H1 (cell line): ENCODE data around the gene SPACA7. TPM values are rescaled to one million over a fixed set of nuclear protein-coding genes. Genes with fewer than 3 reads are reported as not detected.

Experiments
- SUZ12 ChIP-seq: fragments of 200-600 bp; sonication (generic); IDR thresholded peaks from 2 replicates; pipeline ENCODE4 v1.6.1; 2012; ENCODE audit warnings: mild to moderate bottlenecking, inconsistent platforms, low read length, moderate library complexity, mixed read lengths
- TAF7 ChIP-seq: optimal IDR thresholded peaks from 2 replicates; pipeline ENCODE3; 2011; ENCODE audit warnings: low read depth, mild to moderate bottlenecking, inconsistent platforms, low read length, moderate library complexity, borderline replicate concordance
- polyA plus RNA-seq, 7 experiments: library from polyadenylated mRNA; depleted of rRNA in 3 of 7; stranded (reverse) in 5 of 7; unstranded in 2 of 7; fragments of >200 nt in 5 of 7; fragments of 200-250 nt in 2 of 7; gene quantifications; 1 replicate in 5 of 7; 2 replicates in 1 of 7; 4 replicates in 1 of 7; pipeline versions ENCODE4 v1.2.1 to v1.2.3, GENCODE V29; 2011 to 2013; ENCODE audit warnings: missing spikeins in 2 of 7, mixed read lengths in 2 of 7
- total RNA-seq: library from RNA; stranded (reverse); fragmentation: NEBNext Ultra II Directional; extraction: Animal tissue kit (Norgen Biotek cat#: 25700); gene quantifications from 2 replicates; pipeline ENCODE4 v1.2.1, GENCODE V29; 2021
- TF ChIP-seq, protein P1 (sequence below): IDR thresholded peaks from 2 replicates; pipeline ENCODE4 v1.6.1; 2011; ENCODE audit warnings: low read length, improper control_type of control experiment
- TF ChIP-seq, protein P2 (sequence below): IDR thresholded peaks from 2 replicates; pipeline ENCODE4 v1.6.1; 2012; ENCODE audit warnings: low read length, inconsistent platforms
- TF ChIP-seq, protein P3 (sequence below): IDR thresholded peaks from 2 replicates; pipeline ENCODE4 v1.6.1; 2012; ENCODE audit warnings: inconsistent platforms

SPACA7 gene
- total and polyA plus RNA-seq, 2 of the 8 experiments (the other 6 are each of a cell fraction or from before 2014, with no cell fraction given) = not detected

- TF ChIP-seq, protein P1, sequence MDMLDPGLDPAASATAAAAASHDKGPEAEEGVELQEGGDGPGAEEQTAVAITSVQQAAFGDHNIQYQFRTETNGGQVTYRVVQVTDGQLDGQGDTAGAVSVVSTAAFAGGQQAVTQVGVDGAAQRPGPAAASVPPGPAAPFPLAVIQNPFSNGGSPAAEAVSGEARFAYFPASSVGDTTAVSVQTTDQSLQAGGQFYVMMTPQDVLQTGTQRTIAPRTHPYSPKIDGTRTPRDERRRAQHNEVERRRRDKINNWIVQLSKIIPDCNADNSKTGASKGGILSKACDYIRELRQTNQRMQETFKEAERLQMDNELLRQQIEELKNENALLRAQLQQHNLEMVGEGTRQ = no peak
- TF ChIP-seq, protein P2, sequence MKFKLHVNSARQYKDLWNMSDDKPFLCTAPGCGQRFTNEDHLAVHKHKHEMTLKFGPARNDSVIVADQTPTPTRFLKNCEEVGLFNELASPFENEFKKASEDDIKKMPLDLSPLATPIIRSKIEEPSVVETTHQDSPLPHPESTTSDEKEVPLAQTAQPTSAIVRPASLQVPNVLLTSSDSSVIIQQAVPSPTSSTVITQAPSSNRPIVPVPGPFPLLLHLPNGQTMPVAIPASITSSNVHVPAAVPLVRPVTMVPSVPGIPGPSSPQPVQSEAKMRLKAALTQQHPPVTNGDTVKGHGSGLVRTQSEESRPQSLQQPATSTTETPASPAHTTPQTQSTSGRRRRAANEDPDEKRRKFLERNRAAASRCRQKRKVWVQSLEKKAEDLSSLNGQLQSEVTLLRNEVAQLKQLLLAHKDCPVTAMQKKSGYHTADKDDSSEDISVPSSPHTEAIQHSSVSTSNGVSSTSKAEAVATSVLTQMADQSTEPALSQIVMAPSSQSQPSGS = no peak
- TF ChIP-seq TAF7 (no peak), SUZ12 (no peak)
- TF ChIP-seq, protein P3, sequence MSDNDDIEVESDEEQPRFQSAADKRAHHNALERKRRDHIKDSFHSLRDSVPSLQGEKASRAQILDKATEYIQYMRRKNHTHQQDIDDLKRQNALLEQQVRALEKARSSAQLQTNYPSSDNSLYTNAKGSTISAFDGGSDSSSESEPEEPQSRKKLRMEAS = no peak
Measured at GRCh38 chr13:112450904-112451240, 74.7 kb downstream of the SPACA7 start (continued).
